H9 (cell line): ENCODE data around the gene INSRR. TPM values are rescaled to one million over a fixed set of nuclear protein-coding genes. Genes with fewer than 3 reads are reported as not detected.

Experiments used
- DNase-seq: peaks from one replicate; pipeline ENCODE4 v3.0.0-alpha.2; 2017
- H2AFZ ChIP-seq: one replicate; pipeline ENCODE4 v1.6.1; 2013; ENCODE audit warnings: mild to moderate bottlenecking, low read length, control low read depth, moderate library complexity
- H2AK5ac ChIP-seq: 2 replicates; pipeline ENCODE4 v1.6.1; 2013; ENCODE audit warnings: low read length, control low read depth, mixed read lengths; ENCODE audit not compliant: insufficient read length
- H2BK120ac ChIP-seq: one replicate; pipeline ENCODE4 v1.6.1; 2013; ENCODE audit warnings: low read depth, mild to moderate bottlenecking, low read length, control low read depth, inconsistent platforms; ENCODE audit not compliant: poor library complexity, severe bottlenecking
- H2BK12ac ChIP-seq: 2 replicates; pipeline ENCODE4 v1.6.1; 2013; ENCODE audit warnings: low read length, control low read depth, mixed read lengths, low read depth; ENCODE audit not compliant: insufficient read length
- H2BK15ac ChIP-seq: 2 replicates; pipeline ENCODE4 v1.6.1; 2013; ENCODE audit warnings: low read depth, low read length, control low read depth
- H2BK20ac ChIP-seq: one replicate; pipeline ENCODE4 v1.6.1; 2013; ENCODE audit warnings: low read depth, mild to moderate bottlenecking, low read length, control low read depth, inconsistent platforms; ENCODE audit not compliant: poor library complexity, severe bottlenecking
- H2BK5ac ChIP-seq: 2 replicates; pipeline ENCODE4 v1.6.1; 2013; ENCODE audit warnings: low read length, control low read depth, mixed read lengths; ENCODE audit not compliant: insufficient read length
- H3K14ac ChIP-seq: 2 replicates; pipeline ENCODE4 v1.6.1; 2013; ENCODE audit warnings: low read length, control low read depth; ENCODE audit not compliant: insufficient read depth
- H3K18ac ChIP-seq: 2 replicates; pipeline ENCODE4 v1.6.1; 2013; ENCODE audit warnings: low read depth, mild to moderate bottlenecking, mixed read lengths, low read length, control low read depth; ENCODE audit not compliant: insufficient read length
- H3K23ac ChIP-seq: 2 replicates; pipeline ENCODE4 v1.6.1; 2013; ENCODE audit warnings: low read length, control low read depth, mixed read lengths, low read depth; ENCODE audit not compliant: insufficient read length
- H3K23me2 ChIP-seq: 2 replicates; pipeline ENCODE4 v1.6.1; 2013; ENCODE audit warnings: low read depth, mild to moderate bottlenecking, mixed read lengths, low read length, control low read depth; ENCODE audit not compliant: insufficient read length, poor library complexity, severe bottlenecking
- H3K27ac ChIP-seq: 2 replicates; pipeline ENCODE4 v1.5.1; 2013; ENCODE audit warnings: low read length, control low read depth, mixed read lengths, low read depth; ENCODE audit not compliant: insufficient read length
- H3K27me3 ChIP-seq: 2 replicates; pipeline ENCODE4 v1.6.1; 2013; ENCODE audit warnings: low read length, control low read depth, inconsistent platforms; ENCODE audit not compliant: insufficient read depth
- H3K4ac ChIP-seq: 2 replicates; pipeline ENCODE4 v1.6.1; 2013; ENCODE audit warnings: low read depth, mild to moderate bottlenecking, control low read depth, inconsistent platforms, low read length, moderate library complexity
- H3K4me1 ChIP-seq: 2 replicates; pipeline ENCODE4 v1.6.1; 2013; ENCODE audit warnings: low read length, control low read depth, inconsistent platforms; ENCODE audit not compliant: insufficient read depth
- H3K4me2 ChIP-seq: 2 replicates; pipeline ENCODE4 v1.6.1; 2013; ENCODE audit warnings: low read length, control low read depth, mixed read lengths; ENCODE audit not compliant: insufficient read length, insufficient read depth
- H3K56ac ChIP-seq: 2 replicates; pipeline ENCODE4 v1.6.1; 2013; ENCODE audit warnings: low read depth, mild to moderate bottlenecking, mixed read lengths, low read length, control low read depth; ENCODE audit not compliant: insufficient read length
- H3K79me1 ChIP-seq: 2 replicates; pipeline ENCODE4 v1.6.1; 2013; ENCODE audit warnings: low read depth, mild to moderate bottlenecking, moderate library complexity, low read length, control low read depth, inconsistent platforms; ENCODE audit not compliant: insufficient read depth, poor library complexity, severe bottlenecking
- H3K79me2 ChIP-seq: 2 replicates; pipeline ENCODE4 v1.6.1; 2013; ENCODE audit warnings: low read length, control low read depth, inconsistent platforms; ENCODE audit not compliant: insufficient read depth
- H3K9ac ChIP-seq: 2 replicates; pipeline ENCODE4 v1.6.1; 2013; ENCODE audit warnings: low read length, control low read depth, mixed read lengths; ENCODE audit not compliant: insufficient read length; ENCODE audit errors: extremely low read depth
- H3K9me3 ChIP-seq: one replicate; pipeline ENCODE4 v1.6.1; 2013; ENCODE audit warnings: low read depth, low read length, inconsistent platforms; ENCODE audit not compliant: control insufficient read depth
- H3T11ph ChIP-seq: one replicate; pipeline ENCODE4 v1.6.1; 2013; ENCODE audit warnings: mild to moderate bottlenecking, low read length, control low read depth, inconsistent platforms
- H4K20me1 ChIP-seq: one replicate; pipeline ENCODE4 v1.6.1; 2013; ENCODE audit not compliant: control insufficient read depth, insufficient read length, insufficient read depth
- H4K5ac ChIP-seq: 2 replicates; pipeline ENCODE4 v1.6.1; 2013; ENCODE audit warnings: low read depth, mild to moderate bottlenecking, mixed read lengths, low read length, control low read depth; ENCODE audit not compliant: insufficient read length
- H4K8ac ChIP-seq: replicated peaks from 2 replicates; pipeline ENCODE4 v1.6.1; 2013; ENCODE audit warnings: low read length, control low read depth, mixed read lengths, low read depth; ENCODE audit not compliant: insufficient read length
- H4K91ac ChIP-seq: 2 replicates; pipeline ENCODE4 v1.6.1; 2013; ENCODE audit warnings: low read depth, mild to moderate bottlenecking, moderate library complexity, mixed read lengths, low read length, control low read depth; ENCODE audit not compliant: insufficient read length
- H3K27ac Mint-ChIP-seq, 3 experiments: 2 replicates in 2 of 3; 3 replicates in 1 of 3; pipeline ENCODE4 v1.8.0; 2020 to 2021; ENCODE audit warnings: mixed read lengths in 3 of 3, mild to moderate bottlenecking in 1 of 3, moderate library complexity in 1 of 3
- H3K27me3 Mint-ChIP-seq: 2 replicates; pipeline ENCODE4 v1.8.0; 2021; ENCODE audit warnings: low read depth, mild to moderate bottlenecking, moderate library complexity, mixed read lengths
- H3K36me3 Mint-ChIP-seq, 3 experiments: 2 replicates in 2 of 3; 3 replicates in 1 of 3; pipeline ENCODE4 v1.8.0; 2020 to 2021; ENCODE audit warnings: low read depth in 3 of 3, mixed read lengths in 3 of 3; ENCODE audit not compliant: insufficient read depth in 1 of 3
- H3K4me1 Mint-ChIP-seq, 2 experiments: 2 replicates each; pipeline ENCODE4 v1.8.0; 2020; ENCODE audit warnings: mixed read lengths in 2 of 2
- H3K4me3 Mint-ChIP-seq, 2 experiments: 2 replicates in 1 of 2; 3 replicates in 1 of 2; pipeline ENCODE4 v1.8.0; 2020 to 2021; ENCODE audit warnings: mild to moderate bottlenecking in 2 of 2, mixed read lengths in 2 of 2, moderate library complexity in 1 of 2
- H3K9me3 Mint-ChIP-seq, 2 experiments: 2 replicates in 1 of 2; 3 replicates in 1 of 2; pipeline ENCODE4 v1.8.0; 2020; ENCODE audit warnings: mild to moderate bottlenecking in 2 of 2, mixed read lengths in 2 of 2, moderate library complexity in 1 of 2
- WGBS: extraction: QIAGEN DNeasy Blood & Tissue Kit; methylation state at CpG from one replicate; pipeline ENCODE4 v1.1.7; 2013; ENCODE audit warnings: missing lambda C conversion rate, low lambda C conversion rate, mixed read lengths; ENCODE audit not compliant: insufficient read length; ENCODE audit errors: extremely low coverage; 5-methylcytosine and 5-hydroxymethylcytosine counted together
- total RNA-seq: library from RNA; stranded (reverse); gene quantifications from 2 replicates; pipeline ENCODE4 v1.2.1, GENCODE V29; 2021
- TF ChIP-seq, protein P1 (sequence below): fragments of 200-600 bp; sonication (generic); conservative IDR thresholded peaks from 3 replicates; pipeline ENCODE4 v1.8.0; 2021; ENCODE audit warnings: antibody characterized with exemption, mild to moderate bottlenecking

Gene INSRR
- total RNA-seq, 1 experiment from 2014 or later, result not detected

DNA sequence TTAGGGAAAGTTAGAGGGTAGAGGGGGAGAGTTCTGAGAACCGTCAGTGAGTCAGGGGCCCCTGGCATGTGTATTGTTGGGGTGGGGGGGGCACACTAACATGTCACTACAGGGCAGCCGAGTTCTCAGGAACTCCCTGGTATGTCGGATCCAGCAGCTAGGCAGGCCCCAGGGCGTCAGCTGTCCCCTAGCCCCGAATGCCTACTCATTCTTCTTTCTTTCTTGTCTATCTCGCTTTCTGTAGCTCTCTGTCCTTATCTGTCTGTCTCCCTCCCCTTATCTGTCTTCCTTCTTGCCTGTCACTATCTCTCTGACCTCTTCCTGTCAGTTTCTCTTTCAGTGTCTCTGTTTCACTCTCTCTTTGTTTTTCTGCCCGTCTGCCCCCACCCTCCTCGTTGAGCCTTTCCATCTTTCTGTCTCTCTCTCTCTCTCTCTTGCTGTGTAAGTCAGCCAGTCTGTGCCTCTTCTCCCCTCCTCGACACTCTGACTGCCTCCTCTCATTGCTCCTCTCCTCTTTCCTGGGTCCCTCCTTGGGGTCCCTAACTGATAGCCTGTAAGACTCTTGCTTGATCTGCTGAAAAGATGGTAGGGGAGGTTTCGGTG, 4.2 kb upstream of the INSRR start:
- TF ChIP-seq, protein P1, sequence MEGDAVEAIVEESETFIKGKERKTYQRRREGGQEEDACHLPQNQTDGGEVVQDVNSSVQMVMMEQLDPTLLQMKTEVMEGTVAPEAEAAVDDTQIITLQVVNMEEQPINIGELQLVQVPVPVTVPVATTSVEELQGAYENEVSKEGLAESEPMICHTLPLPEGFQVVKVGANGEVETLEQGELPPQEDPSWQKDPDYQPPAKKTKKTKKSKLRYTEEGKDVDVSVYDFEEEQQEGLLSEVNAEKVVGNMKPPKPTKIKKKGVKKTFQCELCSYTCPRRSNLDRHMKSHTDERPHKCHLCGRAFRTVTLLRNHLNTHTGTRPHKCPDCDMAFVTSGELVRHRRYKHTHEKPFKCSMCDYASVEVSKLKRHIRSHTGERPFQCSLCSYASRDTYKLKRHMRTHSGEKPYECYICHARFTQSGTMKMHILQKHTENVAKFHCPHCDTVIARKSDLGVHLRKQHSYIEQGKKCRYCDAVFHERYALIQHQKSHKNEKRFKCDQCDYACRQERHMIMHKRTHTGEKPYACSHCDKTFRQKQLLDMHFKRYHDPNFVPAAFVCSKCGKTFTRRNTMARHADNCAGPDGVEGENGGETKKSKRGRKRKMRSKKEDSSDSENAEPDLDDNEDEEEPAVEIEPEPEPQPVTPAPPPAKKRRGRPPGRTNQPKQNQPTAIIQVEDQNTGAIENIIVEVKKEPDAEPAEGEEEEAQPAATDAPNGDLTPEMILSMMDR, result no peak
- Histone ChIP-seq H4K91ac (no peak overlapping the region), H4K5ac (no peak overlapping the region), H3K4ac (no peak overlapping the region), H3K4me1 (no peaks in the 10 kb centered on the region; the same call in 1 of the 2 replicates), H3K18ac (no peak overlapping the region), H3K23ac (no peak overlapping the region), H3K23me2 (peaks cover 13% of the 10 kb centered on the region), H2BK12ac (no peak overlapping the region), H2BK120ac (no peak overlapping the region), H3K4me2 (no peak overlapping the region), H2BK15ac (no peak overlapping the region), H3K9ac (no peak overlapping the region), H2BK20ac (no peak overlapping the region), H3K27ac (no peak overlapping the region), H3K9me3 (no peaks in the 10 kb centered on the region), H3K14ac (no peak overlapping the region), H2BK5ac (no peak overlapping the region), H2AFZ (no peak overlapping the region), H3K27me3 (peaks cover 57% of the 10 kb centered on the region), H3T11ph (no peak overlapping the region), H4K8ac (no peak overlapping the region), H3K79me1 (no peaks in the 10 kb centered on the region), H2AK5ac (no peak overlapping the region), H3K56ac (no peak overlapping the region), H3K79me2 (no peaks in the 10 kb centered on the region), H4K20me1 (no peaks in the 10 kb centered on the region)
- Mint-ChIP-seq H3K27me3 (peaks cover 84% of the 10 kb centered on the region), H3K4me3 (peak overlapping the region in 1 of 2 experiments; percentile 8; a peak in 1 of 5 replicates), H3K4me1 (peaks cover 8 to 38% of the 10 kb centered on the region in 2 experiments), H3K36me3 (no peaks in the 10 kb centered on the region), H3K27ac (no peak overlapping the region), H3K9me3 (no peaks in the 10 kb centered on the region; a peak in 2 of 5 replicates)
- WGBS, result no CpG with 5 or more reads among the region's 10 CpGs
- DNase-seq, result no peak
